Stimulated activated CD8-positive, alpha-beta memory T cell treated with anti-CD3 and anti-CD28 coated beads, Interleukin-2, amount 100 ng/mL, for 48 hours (primary cell): ENCODE results near the gene IL17RA.

ENCODE experiments used
- DNase-seq, 2 donors: peaks; one replicate each; pipeline ENCODE4 v3.0.0-alpha.2; 2020; ENCODE audit warnings: low read depth in 2 of 2

The IL17RA gene

GRCh38 chr22:17105143-17106129 lies 20.6 kb downstream of the IL17RA start:
- DNase-seq, result no peak

- DNase-seq, result no peak
Measured at GRCh38 chr22:17106161-17106784, 21.5 kb downstream of the IL17RA start.

GRCh38 chr22:17106785-17107546 lies 22.2 kb downstream of the IL17RA start:
- DNase-seq, result no peak

- no peak for DNase-seq
Measured at GRCh38 chr22:17107547-17107810, 22.7 kb downstream of the IL17RA start.

- DNase-seq, result no peak
Measured at GRCh38 chr22:17108256-17109112, 23.7 kb downstream of the IL17RA start.

- no peak for DNase-seq
Measured at GRCh38 chr22:17109113-17109865, 24.5 kb downstream of the IL17RA start.

- DNase-seq, result no peak
Measured at GRCh38 chr22:17109976-17110375, 25.2 kb downstream of the IL17RA start.

- DNase-seq, result no peak
Measured at GRCh38 chr22:17110791-17111550, 26.2 kb downstream of the IL17RA start.

- DNase-seq, result no peak
Measured at GRCh38 chr22:17112491-17113042, 27.8 kb downstream of the IL17RA start.

- no peak for DNase-seq
Measured at GRCh38 chr22:17113600-17113999, 28.8 kb downstream of the IL17RA start.

- DNase-seq, result no peak
Measured at GRCh38 chr22:17114173-17114897, 29.5 kb downstream of the IL17RA start.

- no peak for DNase-seq
Measured at GRCh38 chr22:17114898-17115235, 30.1 kb downstream of the IL17RA start.

- no peak for DNase-seq
Measured at GRCh38 chr22:17115236-17115635, 30.4 kb downstream of the IL17RA start.

- no peak for DNase-seq
Measured at GRCh38 chr22:17115945-17116565, 31.3 kb downstream of the IL17RA start.

- DNase-seq, result no peak
Measured at GRCh38 chr22:17116572-17117330, 32.0 kb downstream of the IL17RA start.

- no peak for DNase-seq
Measured at GRCh38 chr22:17117400-17117799, 32.6 kb downstream of the IL17RA start.

- DNase-seq, result no peak
Measured at GRCh38 chr22:17117890-17118289, 33.1 kb downstream of the IL17RA start.

GRCh38 chr22:17118342-17118741 lies 33.5 kb downstream of the IL17RA start:
- no peak for DNase-seq
